RWPE2 (cell line): ENCODE data around the gene PPCS.

Source experiments
- ATAC-seq: fragments of 200-7000 bp; cut with Tn5 transposase; 3 replicates; pipeline ENCODE4 v1.9.1; 2021; ENCODE audit warnings: low read depth
- DNase-seq: peaks from one replicate; pipeline ENCODE4 v3.0.0-alpha.2; 2020; ENCODE audit warnings: low spot score
- H3K27ac ChIP-seq: fragments of 450-650 bp; 2 replicates; pipeline ENCODE4 v1.5.1; 2017; ENCODE audit warnings: mild to moderate bottlenecking; ENCODE audit not compliant: poor library complexity, severe bottlenecking
- H3K27me3 ChIP-seq: fragments of 250-450 bp; sonication (Bioruptor Pico); 2 replicates; pipeline ENCODE4 v1.5.1; 2021; ENCODE audit warnings: mild to moderate bottlenecking, moderate library complexity; ENCODE audit not compliant: insufficient read depth, poor library complexity, severe bottlenecking
- H3K36me3 ChIP-seq: fragments of 250-450 bp; sonication (Bioruptor Pico); 2 replicates; pipeline ENCODE4 v1.5.1; 2020; ENCODE audit warnings: low read depth, mild to moderate bottlenecking, moderate library complexity
- H3K4me1 ChIP-seq: fragments of 250-450 bp; sonication (Bioruptor Pico); 2 replicates; pipeline ENCODE4 v1.5.1; 2021; ENCODE audit warnings: mild to moderate bottlenecking, moderate library complexity; ENCODE audit not compliant: insufficient read depth, poor library complexity, severe bottlenecking
- H3K4me3 ChIP-seq: fragments of 250-450 bp; sonication (Bioruptor Pico); 2 replicates; pipeline ENCODE4 v1.5.1; 2021; ENCODE audit warnings: mild to moderate bottlenecking, moderate library complexity; ENCODE audit not compliant: severe bottlenecking
- H3K9me3 ChIP-seq: fragments of 250-450 bp; sonication (Bioruptor Pico); 2 replicates; pipeline ENCODE4 v1.5.1; 2021; ENCODE audit warnings: mild to moderate bottlenecking, moderate library complexity; ENCODE audit not compliant: severe bottlenecking
- CTCF ChIP-seq: fragments of 450-650 bp; IDR thresholded peaks from one replicate; pipeline ENCODE4 v1.5.1; 2017; ENCODE audit warnings: mild to moderate bottlenecking, moderate library complexity; ENCODE audit not compliant: poor library complexity, severe bottlenecking

The PPCS gene

GRCh38 chr1:42424201-42424600, 32.1 kb upstream of the PPCS start:
- Histone ChIP-seq H3K4me1 (peaks cover 4% of the 10 kb centered on the region), H3K36me3 (no peaks in the 10 kb centered on the region), H3K4me3 (no peak overlapping the region), H3K9me3 (no peaks in the 10 kb centered on the region), H3K27ac (no peak overlapping the region), H3K27me3 (no peaks in the 10 kb centered on the region)
- TF ChIP-seq CTCF = no peak
- no peak for DNase-seq
- ATAC-seq = no peak

DNA sequence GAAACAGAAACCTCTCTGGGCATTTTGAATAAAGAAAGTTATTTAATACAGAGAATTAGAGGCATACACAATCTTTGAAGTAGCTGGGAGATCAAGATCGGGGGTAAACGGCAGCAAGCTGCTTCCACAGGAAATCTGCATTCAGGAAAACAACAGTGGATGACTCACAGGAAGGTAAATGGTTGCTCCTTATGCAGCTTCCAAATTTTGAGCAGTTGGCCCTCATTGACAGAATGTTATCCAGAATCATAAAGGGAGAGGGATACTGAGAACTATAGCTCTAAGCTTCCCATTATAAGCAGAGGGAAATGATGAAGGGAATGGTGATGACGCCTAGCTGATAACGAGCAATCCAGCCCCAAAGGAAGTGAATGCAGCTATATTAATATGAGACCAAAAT, 29.1 kb upstream of the PPCS start:
- no peaks in the 10 kb centered on the region for H3K9me3 ChIP-seq
- H3K4me1 ChIP-seq = no peaks in the 10 kb centered on the region
- H3K27ac ChIP-seq = no peak overlapping the region
- H3K27me3 ChIP-seq = no peaks in the 10 kb centered on the region
- no peaks in the 10 kb centered on the region for H3K36me3 ChIP-seq
- ATAC-seq (no peak), DNase-seq (no peak)
- no peak for TF ChIP-seq CTCF
- no peak overlapping the region for H3K4me3 ChIP-seq

DNA sequence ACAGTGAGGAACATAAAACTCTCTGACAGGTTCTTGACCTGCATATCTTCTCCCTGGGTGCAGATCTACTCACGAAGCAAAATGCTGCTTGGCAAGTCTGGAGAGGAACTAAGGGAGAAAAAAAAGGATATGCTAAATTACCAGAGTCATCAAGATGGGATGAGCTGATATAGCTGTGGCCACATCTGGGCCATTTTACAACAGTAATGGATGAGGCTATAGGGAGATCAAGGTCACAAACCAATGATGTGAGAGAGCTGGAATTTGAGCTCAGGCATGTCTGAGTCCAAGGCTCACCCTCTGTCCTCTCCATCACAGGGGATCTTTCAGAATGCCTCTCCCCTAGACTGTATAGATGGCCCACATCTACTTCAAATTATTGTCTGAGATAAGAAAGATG, 26.7 kb upstream of the PPCS start:
- no peak overlapping the region for H3K27ac ChIP-seq
- H3K27me3 ChIP-seq = no peaks in the 10 kb centered on the region
- no peaks in the 10 kb centered on the region for H3K9me3 ChIP-seq
- DNase-seq (no peak), ATAC-seq (no peak)
- H3K4me3 ChIP-seq = no peak overlapping the region
- no peaks in the 10 kb centered on the region for H3K4me1 ChIP-seq
- H3K36me3 ChIP-seq = no peaks in the 10 kb centered on the region
- no peak for TF ChIP-seq CTCF

- no peaks in the 10 kb centered on the region for H3K4me1 ChIP-seq
- H3K4me3 ChIP-seq = no peak overlapping the region
- H3K27ac ChIP-seq = no peak overlapping the region
- no peaks in the 10 kb centered on the region for H3K27me3 ChIP-seq
- no peak for TF ChIP-seq CTCF
- no peaks in the 10 kb centered on the region for H3K36me3 ChIP-seq
- DNase-seq = no peak
- no peaks in the 10 kb centered on the region for H3K9me3 ChIP-seq
- ATAC-seq = no peak
Measured at GRCh38 chr1:42430286-42431135, 25.8 kb upstream of the PPCS start.

DNA sequence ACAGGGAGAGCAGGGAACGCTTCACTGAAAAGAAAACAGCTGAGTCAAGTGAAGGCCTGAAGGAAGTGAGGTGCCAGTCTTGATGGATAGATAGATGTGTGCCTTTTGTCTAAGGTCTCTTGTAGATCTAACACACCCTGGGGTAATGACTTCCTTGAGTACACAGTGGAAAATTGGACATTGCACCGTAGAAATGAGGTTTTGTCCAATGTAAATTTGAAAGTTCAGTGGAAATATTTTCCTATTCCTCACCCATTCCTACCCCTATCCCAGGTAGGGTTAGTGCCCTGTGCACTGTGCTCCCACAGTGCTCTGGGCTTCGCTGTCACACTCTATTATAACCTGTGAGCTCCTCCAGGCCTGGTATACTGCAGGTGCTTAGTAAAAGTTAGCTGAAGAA, 24.8 kb upstream of the PPCS start:
- H3K4me1 ChIP-seq = no peaks in the 10 kb centered on the region
- H3K36me3 ChIP-seq = no peaks in the 10 kb centered on the region
- no peak overlapping the region for H3K4me3 ChIP-seq
- ATAC-seq (no peak), DNase-seq (no peak)
- H3K27ac ChIP-seq = no peak overlapping the region
- TF ChIP-seq CTCF = no peak
- H3K9me3 ChIP-seq = no peaks in the 10 kb centered on the region
- no peaks in the 10 kb centered on the region for H3K27me3 ChIP-seq
